HUES64 (cell line): ENCODE measurements around the gene KCNE1.
"Not testable (repeated sequence)": the region's sequence is repeated elsewhere in the genome, so short reads cannot be mapped to it uniquely, and the experiment has no call there.

ENCODE experiments used
- H3K27ac ChIP-seq: 2 replicates; pipeline ENCODE4 v1.7.0; 2013; ENCODE audit warnings: low read depth, low read length, inconsistent platforms
- H3K27me3 ChIP-seq: 2 replicates; pipeline ENCODE4 v1.6.1; 2013; ENCODE audit warnings: mild to moderate bottlenecking, low read length; ENCODE audit not compliant: insufficient read depth
- H3K36me3 ChIP-seq: 2 replicates; pipeline ENCODE4 v1.6.1; 2013; ENCODE audit warnings: mild to moderate bottlenecking, low read length; ENCODE audit not compliant: insufficient read depth
- H3K4me1 ChIP-seq: 2 replicates; pipeline ENCODE4 v1.6.1; 2013; ENCODE audit warnings: mild to moderate bottlenecking, low read length, moderate library complexity; ENCODE audit not compliant: insufficient read depth
- H3K4me3 ChIP-seq: 2 replicates; pipeline ENCODE4 v1.5.1; 2013; ENCODE audit warnings: mild to moderate bottlenecking, low read length, moderate library complexity
- H3K9ac ChIP-seq: 2 replicates; pipeline ENCODE4 v1.6.1; 2013; ENCODE audit warnings: mild to moderate bottlenecking, low read depth, low read length
- H3K9me3 ChIP-seq: 2 replicates; pipeline ENCODE4 v1.6.1; 2013; ENCODE audit warnings: low read depth, low read length; ENCODE audit not compliant: insufficient read depth
- WGBS: fragments of 150-250, 120-280 bp; methylation state at CpG from one replicate; pipeline ENCODE4 v1.1.7; 2013; ENCODE audit warnings: missing lambda C conversion rate; 5-methylcytosine and 5-hydroxymethylcytosine counted together

KCNE1 gene

DNA sequence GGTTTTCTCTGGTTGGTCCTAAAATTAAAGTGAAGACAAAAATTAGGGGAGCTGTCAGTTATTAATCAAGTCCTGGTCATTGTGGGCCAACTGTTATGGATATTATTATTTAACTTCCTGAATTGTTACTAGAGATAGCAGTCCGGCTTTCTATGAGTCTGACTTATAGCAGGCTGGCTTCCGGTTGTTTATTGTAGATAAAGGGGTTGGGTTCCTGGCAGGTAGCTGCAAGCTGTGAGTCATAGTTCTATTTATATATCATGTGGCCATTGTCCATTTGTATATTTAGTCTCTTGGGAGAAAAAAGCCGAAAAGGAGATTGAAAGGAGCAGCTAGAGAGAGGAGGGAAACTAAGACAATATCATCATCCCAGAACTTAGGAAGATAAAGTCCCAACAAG lies 28.6 kb downstream of the KCNE1 start:
- H3K4me1 ChIP-seq, H3K36me3 ChIP-seq, H3K27me3 ChIP-seq, H3K27ac ChIP-seq, H3K4me3 ChIP-seq, H3K9me3 ChIP-seq, H3K9ac ChIP-seq: not testable (repeated sequence)
- no CpG with 5 or more reads among the region's 3 CpGs for WGBS

- H3K4me3 ChIP-seq, H3K9me3 ChIP-seq, H3K9ac ChIP-seq, H3K27me3 ChIP-seq, H3K36me3 ChIP-seq, H3K4me1 ChIP-seq, H3K27ac ChIP-seq: not testable (repeated sequence)
- WGBS, result no CpG with 5 or more reads among the region's 3 CpGs
These were observed 44.7 kb downstream of the KCNE1 start for GRCh38 chr21:34467333-34467732.

DNA sequence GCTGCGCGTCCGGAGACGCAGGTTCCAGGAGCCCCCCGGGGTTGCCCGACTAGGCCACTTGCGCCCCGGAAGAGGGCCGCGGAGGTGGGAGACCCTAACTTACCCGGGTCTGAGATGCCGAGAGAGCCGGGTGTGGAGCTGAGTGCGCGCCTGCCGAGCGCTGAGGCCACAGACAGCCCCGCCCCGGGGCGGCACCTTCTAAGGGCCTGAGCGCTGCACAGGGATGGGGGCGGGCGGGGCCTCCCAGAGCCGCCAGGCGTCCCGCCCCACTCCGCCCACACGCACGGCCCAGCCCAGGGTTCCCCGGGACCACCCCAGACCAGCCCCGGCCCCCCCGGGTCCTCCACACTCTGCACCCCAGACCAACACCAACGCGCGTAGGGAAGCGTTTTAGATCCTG lies 52.6 kb downstream of the KCNE1 start:
- H3K36me3 ChIP-seq, H3K9me3 ChIP-seq, H3K4me1 ChIP-seq, H3K4me3 ChIP-seq, H3K9ac ChIP-seq, H3K27me3 ChIP-seq, H3K27ac ChIP-seq: not testable (repeated sequence)
- no CpG with 5 or more reads among the region's 36 CpGs for WGBS

DNA sequence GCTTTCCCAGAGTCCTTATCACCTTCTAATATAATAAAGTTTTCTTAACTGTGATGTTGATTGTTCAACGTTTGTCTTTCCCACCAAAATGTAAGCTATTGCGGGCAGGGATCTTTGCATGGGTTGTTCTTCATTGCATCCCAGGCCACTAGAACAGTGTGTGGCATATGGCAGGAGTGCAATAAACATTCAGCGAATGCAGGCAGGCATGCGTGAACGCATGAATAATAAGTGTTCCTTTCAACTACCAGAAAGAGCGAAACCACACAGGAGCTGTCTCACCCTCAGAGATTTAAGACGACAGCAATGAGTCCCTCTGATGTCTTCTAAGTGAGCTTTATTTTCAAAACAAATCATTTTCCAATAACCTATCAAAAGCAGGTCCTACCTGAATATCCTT lies 53.7 kb downstream of the KCNE1 start:
- WGBS, result no CpG with 5 or more reads among the region's 7 CpGs
- H3K4me1 ChIP-seq, H3K36me3 ChIP-seq, H3K9me3 ChIP-seq, H3K27ac ChIP-seq, H3K27me3 ChIP-seq, H3K4me3 ChIP-seq, H3K9ac ChIP-seq: not testable (repeated sequence)

DNA sequence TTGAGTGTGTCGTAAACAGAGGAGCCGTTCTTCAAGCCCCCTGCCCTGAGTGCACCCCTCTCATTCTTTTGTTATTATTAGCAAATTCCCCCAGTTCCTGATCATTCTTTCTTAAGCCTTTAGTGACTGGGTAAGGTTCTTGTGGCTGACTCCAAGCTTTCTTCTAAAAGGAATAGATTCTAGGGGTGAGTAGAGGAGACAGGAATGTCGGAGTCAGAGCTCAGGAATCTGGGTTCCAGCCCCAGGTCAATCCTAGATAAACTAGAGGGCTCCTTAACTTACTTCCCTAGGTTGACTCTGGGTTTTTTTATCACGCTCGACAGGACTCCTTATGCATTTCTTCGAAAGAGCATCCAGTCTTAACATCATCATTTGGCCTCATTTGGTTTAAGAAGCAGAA lies 55.8 kb downstream of the KCNE1 start:
- H3K9ac ChIP-seq, H3K27me3 ChIP-seq, H3K27ac ChIP-seq, H3K4me3 ChIP-seq, H3K4me1 ChIP-seq, H3K36me3 ChIP-seq, H3K9me3 ChIP-seq: not testable (repeated sequence)
- WGBS, result no CpG with 5 or more reads among the region's 6 CpGs

DNA sequence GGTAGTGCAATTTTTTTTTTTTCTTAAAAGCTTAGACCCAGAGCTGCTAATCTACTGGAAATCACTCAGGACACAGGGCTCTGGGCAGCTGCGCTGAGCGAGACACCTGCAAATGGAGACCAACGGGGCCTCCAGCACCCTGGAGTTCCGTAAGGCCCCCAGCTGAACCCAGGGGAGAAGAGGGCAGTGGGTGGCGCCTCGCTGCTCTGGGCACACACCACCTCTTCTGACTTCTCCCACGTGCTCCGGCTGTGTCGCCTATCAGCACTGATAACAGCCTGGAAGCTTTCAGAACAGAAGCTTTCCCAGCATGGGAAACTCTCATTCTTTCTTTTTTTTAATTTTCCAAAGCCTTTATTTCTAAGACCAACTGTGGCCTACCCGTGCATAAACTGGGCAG lies 56.4 kb downstream of the KCNE1 start:
- H3K9me3 ChIP-seq, H3K4me1 ChIP-seq, H3K36me3 ChIP-seq, H3K9ac ChIP-seq, H3K27ac ChIP-seq, H3K4me3 ChIP-seq, H3K27me3 ChIP-seq: not testable (repeated sequence)
- no CpG with 5 or more reads among the region's 10 CpGs for WGBS

DNA sequence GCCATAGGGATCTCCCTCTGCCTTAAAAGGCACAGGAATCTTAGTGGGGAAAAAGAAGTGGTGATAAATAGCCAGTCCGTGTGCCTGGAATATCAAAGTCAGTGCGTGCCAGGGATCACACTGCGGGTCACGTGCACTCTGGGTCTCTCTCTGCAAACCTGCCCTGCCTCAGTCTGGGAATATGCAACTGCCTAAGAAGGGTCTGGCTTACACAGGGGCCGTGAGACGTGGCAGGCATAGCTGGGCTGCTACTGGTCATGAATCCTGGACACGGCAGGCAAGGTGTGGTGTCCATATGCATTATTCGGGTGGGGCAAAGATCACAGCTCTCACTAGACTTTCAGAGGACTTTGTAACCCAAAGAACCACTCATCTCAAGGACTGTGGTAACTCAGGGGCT lies 65.0 kb downstream of the KCNE1 start:
- not testable (repeated sequence) for H3K4me3 ChIP-seq, H3K9ac ChIP-seq, H3K4me1 ChIP-seq, H3K27ac ChIP-seq, H3K27me3 ChIP-seq, H3K36me3 ChIP-seq, H3K9me3 ChIP-seq
- no CpG with 5 or more reads among the region's 8 CpGs for WGBS

DNA sequence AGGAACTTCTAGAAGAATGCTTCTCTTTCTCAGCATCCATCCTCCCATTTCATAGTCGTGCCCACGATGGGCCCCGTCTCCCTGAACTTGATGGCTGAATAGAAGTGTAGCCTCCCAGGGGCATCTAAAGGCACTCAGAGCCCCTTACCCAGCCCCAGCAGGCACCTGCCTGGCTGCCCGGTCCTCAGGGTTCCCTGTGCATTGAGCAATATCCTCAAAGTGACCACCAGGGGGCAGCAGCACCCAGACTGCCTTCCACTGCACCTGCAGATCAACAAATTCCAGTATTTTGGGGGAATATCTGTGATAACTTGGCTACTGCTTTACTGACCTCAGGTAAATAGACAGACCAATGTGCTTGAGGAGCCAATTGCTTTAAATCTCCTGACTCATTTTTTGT lies 68.5 kb downstream of the KCNE1 start:
- not testable (repeated sequence) for H3K27ac ChIP-seq, H3K4me3 ChIP-seq
- no CpG with 5 or more reads among the region's 4 CpGs for WGBS

DNA sequence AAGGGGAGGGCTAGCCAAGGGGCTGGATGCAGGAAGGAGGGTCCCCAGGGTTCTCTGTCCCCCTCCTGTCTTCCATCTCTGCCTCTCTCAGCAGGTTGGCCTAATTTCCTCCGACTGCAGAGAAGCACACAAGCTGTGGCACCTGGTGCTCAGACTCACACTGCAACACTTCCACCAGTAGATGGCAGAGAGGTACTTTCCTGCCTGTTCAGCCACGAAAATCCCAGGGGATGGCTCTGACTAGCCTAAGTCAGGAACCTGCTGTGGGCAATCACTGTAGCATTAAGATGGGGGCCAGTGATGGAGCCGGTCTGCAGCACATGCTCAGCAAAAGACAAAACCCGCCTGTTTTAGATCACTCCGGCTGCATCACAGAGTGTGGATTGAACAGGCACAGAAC lies 82.3 kb downstream of the KCNE1 start:
- H3K9me3 ChIP-seq, H3K4me3 ChIP-seq, H3K9ac ChIP-seq, H3K36me3 ChIP-seq, H3K4me1 ChIP-seq, H3K27me3 ChIP-seq, H3K27ac ChIP-seq: not testable (repeated sequence)
- WGBS, result no CpG with 5 or more reads among the region's 5 CpGs

More for the DNA sequence above, 68.5 kb downstream of the KCNE1 start:
- H3K27me3 ChIP-seq, H3K36me3 ChIP-seq, H3K4me1 ChIP-seq, H3K9ac ChIP-seq, H3K9me3 ChIP-seq: not testable (repeated sequence)

GRCh38 chr21:34428441-34428840 lies 83.6 kb downstream of the KCNE1 start:
- WGBS, result no CpG with 5 or more reads among the region's 6 CpGs

DNA sequence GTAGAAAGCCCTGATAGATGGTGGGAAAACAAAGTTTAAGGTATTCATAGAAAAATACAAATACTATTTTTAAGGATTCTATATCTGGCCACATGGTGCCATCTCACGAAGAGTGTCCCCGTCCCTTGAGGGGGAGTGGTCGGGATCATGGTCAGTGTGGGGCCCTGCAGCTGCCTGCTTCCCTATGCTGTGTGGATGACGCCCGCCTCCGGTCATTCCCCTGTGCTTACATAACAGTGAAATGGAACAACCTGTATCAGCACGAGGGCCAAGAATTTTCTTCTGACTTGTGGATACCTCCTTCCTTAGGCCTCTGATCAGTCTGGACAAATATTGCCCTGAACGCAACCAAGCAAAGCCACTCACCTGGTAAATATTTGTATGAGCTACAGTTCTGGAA lies 84.7 kb downstream of the KCNE1 start:
- not testable (repeated sequence) for H3K36me3 ChIP-seq, H3K9ac ChIP-seq, H3K4me1 ChIP-seq, H3K27me3 ChIP-seq, H3K9me3 ChIP-seq, H3K27ac ChIP-seq, H3K4me3 ChIP-seq
- no CpG with 5 or more reads among the region's 8 CpGs for WGBS

More at GRCh38 chr21:34428441-34428840, 83.6 kb downstream of the KCNE1 start:
- not testable (repeated sequence) for H3K4me1 ChIP-seq, H3K36me3 ChIP-seq, H3K4me3 ChIP-seq, H3K9ac ChIP-seq, H3K27ac ChIP-seq, H3K27me3 ChIP-seq, H3K9me3 ChIP-seq

- not testable (repeated sequence) for H3K27ac ChIP-seq, H3K36me3 ChIP-seq, H3K9ac ChIP-seq, H3K27me3 ChIP-seq, H3K4me3 ChIP-seq, H3K9me3 ChIP-seq, H3K4me1 ChIP-seq
- no CpG with 5 or more reads among the region's 4 CpGs for WGBS
These were observed 88.2 kb downstream of the KCNE1 start, which contains the start of gene SMIM34 for GRCh38 chr21:34423805-34424204. Gene SMIM34 (minus strand): TSS chr21:34423951. CDS start chr21:34423839, 112 bp downstream.
